A549 (cell line): ENCODE measurements around the gene DPYSL3.

Experiments used
- ESRRA ChIP-seq: fragments of 150-350 bp; IDR thresholded peaks from 2 replicates; pipeline ENCODE4 v1.6.1; 2014; ENCODE audit warnings: mild to moderate bottlenecking, low read length, borderline replicate concordance
- JUN ChIP-seq, 2 experiments: fragments of >200 bp; sonication (Bioruptor Twin); formaldehyde crosslinking; IDR thresholded peaks; 2 replicates in 1 of 2; 3 replicates in 1 of 2; pipeline ENCODE4 v1.6.1; 2016 to 2017
- MAFK ChIP-seq: fragments of 450-650 bp; IDR thresholded peaks from 2 replicates; pipeline ENCODE4 v1.6.1; 2014; ENCODE audit not compliant: partially characterized antibody
- POLR2A ChIP-seq: IDR thresholded peaks from 2 replicates; pipeline ENCODE4 v1.6.1; 2012; ENCODE audit warnings: mild to moderate bottlenecking, low read length
- RCOR1 ChIP-seq: fragments of 150-350 bp; IDR thresholded peaks from 2 replicates; pipeline ENCODE4 v1.6.1; 2014; ENCODE audit warnings: antibody characterized with exemption, low read length, low read depth
- TP53 ChIP-seq: fragments of 250-450 bp; sonication (Bioruptor Pico); IDR thresholded peaks from 2 replicates; pipeline ENCODE4 v1.5.0; 2021; ENCODE audit warnings: mild to moderate bottlenecking, moderate library complexity
- TF ChIP-seq, protein P1 (sequence below): fragments of >200 bp; sonication (Bioruptor Twin); formaldehyde crosslinking; IDR thresholded peaks from 3 replicates; pipeline ENCODE4 v1.5.1; 2016
- TF ChIP-seq, protein P2 (sequence below): IDR thresholded peaks from 2 replicates; pipeline ENCODE4 v1.6.1; 2012
- TF ChIP-seq, protein P3 (sequence below): fragments of 450-650 bp; IDR thresholded peaks from 2 replicates; pipeline ENCODE4 v1.6.1; 2014; ENCODE audit warnings: antibody characterized with exemption
- TF ChIP-seq, protein P4 (sequence below): fragments of 200-600 bp; sonication (generic); IDR thresholded peaks from 2 replicates; pipeline ENCODE4 v1.6.1; 2016; ENCODE audit warnings: antibody characterized with exemption, mild to moderate bottlenecking, moderate library complexity

DNA sequence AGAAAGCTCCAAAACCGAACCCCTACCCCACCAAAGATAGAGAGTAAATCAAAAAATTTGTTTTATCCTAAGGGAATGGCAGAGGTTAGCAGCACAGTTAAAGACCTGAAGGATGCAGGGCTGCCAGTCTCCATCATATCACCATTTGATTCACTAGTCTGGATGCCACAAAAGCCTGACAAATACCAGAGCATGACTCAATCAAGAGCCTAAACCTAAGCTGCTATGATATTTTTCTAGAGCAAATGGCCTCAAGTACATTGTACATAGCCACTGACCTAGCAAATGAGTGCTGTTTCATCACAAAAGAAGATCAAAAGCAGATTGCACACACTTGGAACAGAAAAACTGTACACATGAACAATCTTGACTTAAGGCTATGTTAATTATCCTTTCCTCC is 48.0 kb downstream of the DPYSL3 start:
- TF ChIP-seq RCOR1 = no peak
- TF ChIP-seq, protein P1, sequence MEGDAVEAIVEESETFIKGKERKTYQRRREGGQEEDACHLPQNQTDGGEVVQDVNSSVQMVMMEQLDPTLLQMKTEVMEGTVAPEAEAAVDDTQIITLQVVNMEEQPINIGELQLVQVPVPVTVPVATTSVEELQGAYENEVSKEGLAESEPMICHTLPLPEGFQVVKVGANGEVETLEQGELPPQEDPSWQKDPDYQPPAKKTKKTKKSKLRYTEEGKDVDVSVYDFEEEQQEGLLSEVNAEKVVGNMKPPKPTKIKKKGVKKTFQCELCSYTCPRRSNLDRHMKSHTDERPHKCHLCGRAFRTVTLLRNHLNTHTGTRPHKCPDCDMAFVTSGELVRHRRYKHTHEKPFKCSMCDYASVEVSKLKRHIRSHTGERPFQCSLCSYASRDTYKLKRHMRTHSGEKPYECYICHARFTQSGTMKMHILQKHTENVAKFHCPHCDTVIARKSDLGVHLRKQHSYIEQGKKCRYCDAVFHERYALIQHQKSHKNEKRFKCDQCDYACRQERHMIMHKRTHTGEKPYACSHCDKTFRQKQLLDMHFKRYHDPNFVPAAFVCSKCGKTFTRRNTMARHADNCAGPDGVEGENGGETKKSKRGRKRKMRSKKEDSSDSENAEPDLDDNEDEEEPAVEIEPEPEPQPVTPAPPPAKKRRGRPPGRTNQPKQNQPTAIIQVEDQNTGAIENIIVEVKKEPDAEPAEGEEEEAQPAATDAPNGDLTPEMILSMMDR = no peak
- no peak for TF ChIP-seq MAFK
- no peak for TF ChIP-seq POLR2A
- TF ChIP-seq, protein P2, sequence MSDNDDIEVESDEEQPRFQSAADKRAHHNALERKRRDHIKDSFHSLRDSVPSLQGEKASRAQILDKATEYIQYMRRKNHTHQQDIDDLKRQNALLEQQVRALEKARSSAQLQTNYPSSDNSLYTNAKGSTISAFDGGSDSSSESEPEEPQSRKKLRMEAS = no peak
- no peak for TF ChIP-seq JUN (IDR thresholded peaks at IDR 0.05)
- TF ChIP-seq, protein P3, sequence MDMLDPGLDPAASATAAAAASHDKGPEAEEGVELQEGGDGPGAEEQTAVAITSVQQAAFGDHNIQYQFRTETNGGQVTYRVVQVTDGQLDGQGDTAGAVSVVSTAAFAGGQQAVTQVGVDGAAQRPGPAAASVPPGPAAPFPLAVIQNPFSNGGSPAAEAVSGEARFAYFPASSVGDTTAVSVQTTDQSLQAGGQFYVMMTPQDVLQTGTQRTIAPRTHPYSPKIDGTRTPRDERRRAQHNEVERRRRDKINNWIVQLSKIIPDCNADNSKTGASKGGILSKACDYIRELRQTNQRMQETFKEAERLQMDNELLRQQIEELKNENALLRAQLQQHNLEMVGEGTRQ = no peak
- TF ChIP-seq TP53 = no peak
- TF ChIP-seq ESRRA = no peak
- TF ChIP-seq, protein P4, sequence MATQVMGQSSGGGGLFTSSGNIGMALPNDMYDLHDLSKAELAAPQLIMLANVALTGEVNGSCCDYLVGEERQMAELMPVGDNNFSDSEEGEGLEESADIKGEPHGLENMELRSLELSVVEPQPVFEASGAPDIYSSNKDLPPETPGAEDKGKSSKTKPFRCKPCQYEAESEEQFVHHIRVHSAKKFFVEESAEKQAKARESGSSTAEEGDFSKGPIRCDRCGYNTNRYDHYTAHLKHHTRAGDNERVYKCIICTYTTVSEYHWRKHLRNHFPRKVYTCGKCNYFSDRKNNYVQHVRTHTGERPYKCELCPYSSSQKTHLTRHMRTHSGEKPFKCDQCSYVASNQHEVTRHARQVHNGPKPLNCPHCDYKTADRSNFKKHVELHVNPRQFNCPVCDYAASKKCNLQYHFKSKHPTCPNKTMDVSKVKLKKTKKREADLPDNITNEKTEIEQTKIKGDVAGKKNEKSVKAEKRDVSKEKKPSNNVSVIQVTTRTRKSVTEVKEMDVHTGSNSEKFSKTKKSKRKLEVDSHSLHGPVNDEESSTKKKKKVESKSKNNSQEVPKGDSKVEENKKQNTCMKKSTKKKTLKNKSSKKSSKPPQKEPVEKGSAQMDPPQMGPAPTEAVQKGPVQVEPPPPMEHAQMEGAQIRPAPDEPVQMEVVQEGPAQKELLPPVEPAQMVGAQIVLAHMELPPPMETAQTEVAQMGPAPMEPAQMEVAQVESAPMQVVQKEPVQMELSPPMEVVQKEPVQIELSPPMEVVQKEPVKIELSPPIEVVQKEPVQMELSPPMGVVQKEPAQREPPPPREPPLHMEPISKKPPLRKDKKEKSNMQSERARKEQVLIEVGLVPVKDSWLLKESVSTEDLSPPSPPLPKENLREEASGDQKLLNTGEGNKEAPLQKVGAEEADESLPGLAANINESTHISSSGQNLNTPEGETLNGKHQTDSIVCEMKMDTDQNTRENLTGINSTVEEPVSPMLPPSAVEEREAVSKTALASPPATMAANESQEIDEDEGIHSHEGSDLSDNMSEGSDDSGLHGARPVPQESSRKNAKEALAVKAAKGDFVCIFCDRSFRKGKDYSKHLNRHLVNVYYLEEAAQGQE = no peak
